Inferior parietal cortex (tissue), 1 donor: ENCODE measurements around the gene ZCRB1.
"Not testable (repeated sequence)": the region's sequence is repeated elsewhere in the genome, so short reads cannot be mapped to it uniquely, and the experiment has no call there.

ENCODE experiments used
- DNase-seq: peaks from one replicate; pipeline ENCODE4 v3.0.0-alpha.2; 2016; ENCODE audit errors: extremely low spot score

The ZCRB1 gene, protein sequence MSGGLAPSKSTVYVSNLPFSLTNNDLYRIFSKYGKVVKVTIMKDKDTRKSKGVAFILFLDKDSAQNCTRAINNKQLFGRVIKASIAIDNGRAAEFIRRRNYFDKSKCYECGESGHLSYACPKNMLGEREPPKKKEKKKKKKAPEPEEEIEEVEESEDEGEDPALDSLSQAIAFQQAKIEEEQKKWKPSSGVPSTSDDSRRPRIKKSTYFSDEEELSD

DNA sequence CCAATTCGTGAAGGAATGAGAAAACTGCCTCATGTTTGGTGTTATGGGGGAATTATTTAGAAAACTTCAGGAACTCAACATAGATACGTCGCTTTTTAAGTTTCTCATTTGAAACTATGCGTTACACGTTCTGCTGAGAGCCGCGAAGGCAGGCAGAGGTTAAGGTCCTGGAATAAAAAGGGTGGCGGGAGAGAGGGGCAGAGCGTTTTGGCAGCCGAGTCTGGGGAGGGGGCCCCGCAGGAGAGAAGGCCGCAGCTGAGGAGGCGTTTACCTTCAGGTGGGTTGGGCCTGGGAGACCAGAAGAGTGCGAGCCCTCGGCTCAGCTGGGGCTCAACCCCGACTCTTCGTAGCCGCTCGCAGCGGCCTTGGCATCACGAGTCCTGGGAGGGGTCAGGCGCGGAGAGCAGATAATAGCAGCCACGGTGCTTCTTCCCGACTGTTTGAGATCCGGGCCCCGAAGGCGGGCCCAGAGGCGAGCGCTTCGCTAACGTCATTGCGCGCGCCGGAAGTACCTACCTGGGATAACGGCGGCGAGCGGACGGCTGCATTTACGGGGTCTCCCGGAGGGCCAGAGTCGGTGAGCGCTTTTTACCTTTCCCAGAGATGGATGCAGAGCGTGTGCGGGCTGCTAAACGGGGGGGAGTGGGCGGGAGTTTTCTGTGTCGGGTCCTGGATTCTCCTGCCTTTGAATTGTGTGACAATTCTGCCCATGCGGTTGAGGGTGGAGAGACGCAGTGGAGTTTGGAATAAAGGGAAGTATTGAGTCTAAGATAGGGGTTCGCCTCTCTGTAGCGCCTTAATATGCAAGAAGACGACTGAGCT is at the start of gene ZCRB1, which contains the start of gene PPHLN1:
Gene ZCRB1, minus strand, starts transcription at position 442 of the 822 bp plus-strand sequence. CDS start 1,992 bp downstream, outside the sequence.
Gene PPHLN1, plus strand, starts transcription at position 515 of the 822 bp plus-strand sequence. CDS start 9,736 bp downstream, outside the sequence.
- peak; percentile 83 for DNase-seq

DNA sequence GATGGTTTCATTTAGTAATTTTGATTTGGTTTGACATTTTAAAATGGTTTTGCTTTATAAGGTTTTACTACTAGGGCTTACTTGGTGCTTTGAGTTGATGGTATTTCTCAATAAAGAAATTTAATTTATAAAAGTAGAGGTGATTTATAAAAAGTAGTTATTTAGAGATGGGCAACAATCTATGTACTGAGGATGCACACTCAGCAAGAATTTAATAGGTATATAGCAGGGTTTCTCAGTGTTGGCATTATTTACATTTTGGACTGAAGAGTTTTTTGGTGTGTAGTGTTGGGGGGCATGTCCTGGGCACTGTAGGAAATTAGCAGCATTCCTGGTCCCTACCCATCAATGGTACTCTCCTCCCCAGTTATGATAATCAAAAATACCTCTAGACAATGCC is 47.8 kb upstream of the ZCRB1 start:
- no peak for DNase-seq

DNA sequence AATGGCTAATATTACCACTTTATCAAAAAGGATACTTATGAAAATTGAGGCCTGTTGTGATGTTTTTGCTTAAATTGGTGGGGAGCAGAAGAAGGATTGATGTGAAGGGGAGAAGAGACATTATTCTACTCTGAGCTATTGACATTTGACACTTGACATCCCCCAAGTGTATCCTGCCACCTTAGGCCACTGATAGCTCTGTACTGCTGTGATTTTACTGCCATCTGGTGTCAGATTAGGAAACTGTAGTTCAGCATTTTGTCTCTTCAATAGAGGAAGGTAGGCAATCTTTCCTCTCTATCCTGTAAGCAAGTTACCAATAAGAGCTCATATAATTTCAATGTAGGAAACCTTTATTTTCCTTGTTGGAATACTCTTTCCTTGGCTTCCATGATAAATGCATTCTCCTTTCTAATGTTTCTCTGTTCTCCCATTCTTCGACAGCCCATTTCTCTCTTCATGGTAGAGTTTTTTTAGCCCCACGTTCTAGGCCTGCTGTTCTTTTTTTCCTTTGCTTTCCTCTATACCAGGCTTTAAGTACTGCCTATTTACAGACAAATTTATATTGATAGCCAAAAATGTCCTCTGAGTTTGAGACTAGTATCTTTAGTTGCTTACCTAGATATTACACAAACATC is 46.4 kb upstream of the ZCRB1 start:
- peak; percentile 79 for DNase-seq

DNA sequence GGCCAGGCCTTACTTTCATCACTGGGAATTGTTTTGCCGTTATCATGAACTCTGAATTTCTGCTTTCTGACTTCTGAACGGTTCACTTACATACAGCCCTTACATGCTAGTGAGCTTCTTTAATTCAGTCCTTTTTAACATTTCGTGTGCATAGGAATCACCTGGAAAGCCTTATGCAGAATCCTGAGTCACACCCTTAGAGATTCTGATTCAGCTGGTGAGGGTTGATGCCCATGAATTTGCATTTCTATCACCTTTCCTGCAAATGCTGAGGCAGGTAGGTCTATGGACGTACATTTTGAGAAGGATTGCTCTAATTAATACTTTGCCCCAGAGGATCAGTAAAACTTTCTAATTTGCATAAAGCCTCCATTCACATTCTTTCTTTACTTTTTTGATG is 44.1 kb upstream of the ZCRB1 start:
- DNase-seq = no peak

DNA sequence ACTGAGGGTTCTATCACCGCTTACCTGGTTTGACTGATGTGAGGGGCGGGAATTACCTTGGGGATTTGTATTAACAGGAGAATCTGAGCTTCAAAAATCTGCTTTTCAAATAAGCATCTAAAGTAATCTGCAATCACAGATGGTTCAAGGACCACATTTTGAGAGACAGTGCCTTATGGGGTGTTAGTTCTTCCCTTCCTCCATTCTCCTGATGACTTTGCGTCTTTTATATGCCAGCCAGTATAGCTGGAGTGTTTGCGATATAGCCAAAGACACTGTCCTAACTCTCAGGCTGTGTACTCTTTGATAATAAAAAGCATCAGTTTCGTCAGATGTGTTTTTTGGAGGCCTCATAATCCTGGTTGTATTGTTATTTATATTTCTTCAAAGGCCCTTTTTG is 39.6 kb upstream of the ZCRB1 start:
- no peak for DNase-seq

DNA sequence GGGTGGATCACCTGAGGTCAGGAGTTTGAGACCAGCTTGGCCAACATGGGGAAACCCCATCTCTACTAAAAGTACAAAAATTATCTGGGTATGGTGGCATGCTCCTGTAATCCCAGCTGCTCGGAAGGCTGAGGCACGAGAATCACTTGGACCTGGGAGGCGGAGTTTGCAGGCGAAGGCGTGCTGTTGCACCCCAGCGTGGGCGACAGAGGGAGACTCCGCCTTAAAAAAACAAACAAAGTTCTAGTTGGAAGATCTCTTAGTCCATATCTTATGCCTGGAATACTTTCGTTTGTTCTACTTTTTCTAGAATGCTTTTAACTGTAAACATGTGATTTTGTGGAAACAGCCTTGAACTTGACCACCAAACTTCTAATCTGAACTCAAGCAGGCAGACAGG is 38.8 kb upstream of the ZCRB1 start:
- DNase-seq = no peak

DNA sequence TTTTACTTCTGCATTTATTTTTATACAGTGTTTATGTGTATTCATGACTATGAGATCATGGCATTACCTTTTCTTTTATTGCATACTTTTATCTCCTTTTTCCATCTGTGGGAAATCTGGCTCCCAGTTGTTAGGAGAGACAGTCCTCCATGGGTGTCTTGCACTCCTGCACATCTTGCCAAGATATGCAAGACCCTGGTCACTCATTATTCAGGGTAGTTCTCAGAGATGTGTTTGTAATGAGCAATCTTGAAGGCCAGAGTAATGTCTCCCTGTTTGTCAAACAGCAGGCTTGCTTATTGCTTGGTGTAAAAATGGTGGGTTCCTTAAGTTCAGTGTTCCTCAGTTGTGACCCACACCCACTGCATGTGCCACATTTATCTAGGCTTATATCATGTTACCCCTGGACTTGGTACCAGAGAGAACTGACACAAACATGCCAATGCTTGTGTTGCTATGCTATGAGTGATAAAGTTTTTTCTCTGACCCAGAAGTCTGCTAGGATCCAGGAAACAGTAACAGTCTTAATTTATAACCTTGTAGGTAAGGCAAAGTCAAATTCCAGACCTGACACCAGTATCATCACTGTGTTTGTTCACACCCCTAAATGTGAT is 36.9 kb upstream of the ZCRB1 start:
- DNase-seq = no peak

DNA sequence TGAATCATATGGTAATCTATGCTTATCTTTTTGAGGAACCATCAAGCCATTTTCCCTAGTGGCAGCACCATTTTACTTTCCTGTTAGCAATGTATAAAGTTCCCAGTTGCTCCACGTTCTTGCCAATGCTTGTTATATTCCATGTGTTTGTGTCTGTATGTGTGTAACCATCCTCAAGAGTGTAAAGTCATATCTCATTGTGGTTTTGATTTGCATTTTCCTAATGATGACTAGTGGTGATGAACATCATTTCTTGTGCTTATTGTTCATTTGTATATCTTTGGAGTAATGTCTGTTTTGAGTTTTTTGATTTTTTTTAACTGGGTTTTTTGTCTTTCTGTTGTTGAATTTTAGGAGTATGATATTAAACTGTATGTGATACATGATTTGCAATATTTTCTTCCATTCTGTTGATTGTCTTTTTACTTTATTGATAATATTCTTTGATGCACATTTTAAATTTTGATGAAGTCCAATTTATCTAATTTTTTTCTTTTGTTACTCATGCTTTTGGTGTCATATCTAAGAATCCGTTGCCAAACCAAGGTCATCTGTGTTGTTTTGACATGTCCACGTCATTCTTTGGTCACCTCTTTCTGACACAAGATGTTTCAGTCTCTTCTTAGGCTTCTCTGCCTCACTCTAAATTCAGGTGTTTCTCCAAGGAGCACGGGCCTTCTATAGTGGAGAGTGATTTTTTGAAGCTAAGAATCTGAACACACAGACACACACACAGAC is 36.2 kb upstream of the ZCRB1 start:
- no peak for DNase-seq

DNA sequence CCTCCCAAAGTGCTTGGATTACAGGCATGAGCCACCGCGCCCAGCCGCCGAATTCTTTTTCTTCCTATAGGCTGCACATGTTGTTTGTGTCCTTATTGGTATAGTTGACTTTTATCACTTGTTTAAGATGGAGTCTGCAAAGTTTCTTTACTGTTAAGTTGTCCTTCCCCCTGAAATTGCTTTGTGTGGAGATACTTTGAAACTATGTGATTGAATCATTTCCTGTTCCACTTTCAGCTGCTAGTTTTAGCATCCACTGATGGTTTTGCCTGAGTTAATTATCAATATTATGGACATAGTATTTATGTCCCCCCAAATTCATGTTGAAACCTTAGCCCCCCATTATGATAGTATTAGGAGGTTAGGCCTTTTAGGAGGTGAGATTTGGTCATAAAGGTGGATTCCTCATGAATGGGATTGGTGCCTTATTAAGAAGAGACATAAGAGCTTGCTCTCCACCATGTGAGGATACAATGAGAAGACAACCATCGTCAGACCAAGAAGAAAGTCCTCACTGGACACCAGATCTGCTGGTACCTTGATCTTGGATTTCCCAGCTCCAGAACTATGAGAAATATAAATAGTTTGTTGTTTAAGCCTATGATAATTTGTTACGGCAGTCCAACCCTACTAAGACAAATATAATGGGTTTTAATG is 35.0 kb upstream of the ZCRB1 start:
- DNase-seq = no peak

DNA sequence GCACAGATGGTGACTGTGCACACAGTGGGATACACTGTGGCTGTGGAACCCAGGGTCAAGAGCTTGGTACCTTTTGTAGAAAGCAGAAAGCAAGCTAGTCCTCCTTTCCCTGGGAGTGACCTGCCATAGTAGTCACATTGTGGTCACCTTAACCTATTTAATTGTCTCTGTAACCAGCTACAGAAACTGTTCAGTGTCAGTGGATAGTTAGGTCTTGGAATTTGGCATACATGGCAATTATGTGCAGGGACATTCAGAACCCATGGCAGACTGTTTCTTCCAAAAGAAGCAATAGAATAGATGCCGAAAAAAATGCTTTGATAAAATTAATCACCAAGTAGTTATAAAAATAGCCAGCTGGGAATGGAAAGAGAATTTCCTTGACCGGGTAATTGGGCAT is 30.4 kb upstream of the ZCRB1 start:
- no peak for DNase-seq

DNA sequence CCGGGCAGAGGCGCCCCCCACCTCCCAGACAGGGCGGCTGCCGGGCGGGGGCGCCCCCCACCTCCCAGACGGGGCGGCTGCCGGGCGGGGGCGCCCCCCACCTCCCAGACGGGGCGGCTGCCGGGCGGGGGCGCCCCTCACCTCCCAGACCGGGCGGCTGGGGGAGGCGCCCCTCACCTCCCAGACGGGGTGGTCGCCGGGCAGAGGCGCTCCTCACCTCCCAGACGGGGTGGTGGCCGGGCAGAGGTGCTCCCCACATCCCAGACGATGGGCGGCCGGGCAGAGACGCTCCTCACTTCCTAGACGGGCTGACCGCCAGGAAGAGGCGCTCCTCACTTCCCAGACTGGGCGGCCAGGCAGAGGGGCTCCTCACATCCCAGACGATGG is 24.1 kb upstream of the ZCRB1 start:
- not testable (repeated sequence) for DNase-seq

DNA sequence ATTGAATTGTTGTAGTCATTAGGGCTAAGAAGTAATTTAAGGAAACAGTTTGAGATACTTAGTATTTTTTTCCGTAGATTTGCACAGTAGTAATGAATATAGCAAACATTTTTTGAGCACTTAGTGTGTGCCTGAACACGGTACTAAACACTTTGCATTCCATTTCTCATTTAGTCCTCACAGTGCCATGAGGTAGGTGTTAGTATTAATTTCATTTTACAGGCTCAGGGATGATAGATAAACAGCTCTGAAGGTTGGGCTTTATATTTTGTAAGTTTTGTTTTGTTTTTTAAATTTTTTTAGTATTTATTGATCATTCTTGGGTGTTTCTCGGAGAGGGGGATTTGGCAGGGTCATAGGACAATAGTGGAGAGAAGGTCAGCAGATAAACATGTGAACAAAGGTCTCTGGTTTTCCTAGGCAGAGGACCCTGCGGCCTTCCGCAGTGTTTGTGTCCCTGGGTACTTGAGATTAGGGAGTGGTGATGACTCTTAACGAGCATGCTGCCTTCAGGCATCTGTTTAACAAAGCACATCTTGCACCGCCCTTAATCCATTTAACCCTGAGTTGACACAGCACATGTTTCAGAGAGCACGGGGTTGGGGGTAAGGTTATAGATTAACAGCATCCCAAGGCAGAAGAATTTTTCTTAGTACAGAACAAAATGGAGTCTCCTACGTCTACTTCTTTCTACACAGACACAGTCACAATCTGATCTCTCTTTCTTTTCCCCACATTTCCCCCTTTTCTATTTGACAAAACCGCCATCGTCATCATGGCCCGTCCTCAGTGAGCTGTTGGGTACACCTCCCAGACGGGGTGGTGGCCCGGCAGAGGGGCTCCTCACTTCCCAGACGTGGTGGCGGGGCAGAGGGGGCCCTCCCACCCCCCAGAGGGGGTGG is 23.5 kb upstream of the ZCRB1 start:
- not testable (repeated sequence) for DNase-seq

DNA sequence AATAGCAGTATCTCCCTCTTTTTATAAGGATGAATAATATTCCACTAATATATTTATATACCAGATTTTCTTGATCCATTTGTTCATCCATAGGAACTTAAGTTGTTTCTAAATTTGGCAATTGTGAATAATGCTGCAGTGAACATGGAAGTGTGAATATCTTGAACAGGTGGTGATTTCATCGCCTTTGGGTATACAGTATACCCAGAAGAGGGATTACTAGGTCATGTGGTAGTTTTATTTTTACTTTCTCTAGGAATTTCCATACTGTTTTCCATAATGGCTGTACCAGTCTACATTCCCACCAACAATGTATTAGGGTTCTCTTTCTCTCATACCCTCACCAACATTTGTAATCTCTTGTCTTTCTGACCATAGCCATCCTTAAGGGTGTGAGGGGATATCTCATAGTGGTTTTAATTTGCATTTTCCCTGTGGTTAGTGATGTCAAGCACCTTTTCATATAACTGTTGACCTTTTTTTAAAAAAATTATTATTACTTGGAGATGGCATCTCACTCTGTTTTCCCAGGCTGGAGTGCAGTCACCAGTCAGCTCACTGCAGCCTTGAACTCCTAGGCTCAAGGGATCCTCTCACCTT is 20.6 kb upstream of the ZCRB1 start:
- DNase-seq = no peak

DNA sequence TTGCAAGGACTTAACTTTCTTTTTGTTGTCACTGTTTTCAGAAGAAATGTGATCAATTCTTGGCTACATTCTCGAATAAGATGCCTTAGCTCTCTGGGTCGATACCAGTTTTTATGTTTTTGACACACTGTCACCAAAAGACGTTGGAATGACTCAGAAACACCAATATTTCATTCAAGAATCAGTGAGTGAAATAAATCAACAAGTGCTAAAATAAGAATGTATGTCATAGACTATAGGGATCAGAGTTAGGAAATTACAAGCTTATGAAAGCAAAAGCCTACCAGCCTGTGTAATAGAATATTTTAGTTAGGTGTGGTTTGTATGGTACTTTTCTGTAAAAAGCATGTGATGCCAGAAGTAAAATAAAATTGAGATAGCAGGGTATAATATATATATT is 17.8 kb upstream of the ZCRB1 start:
- no peak for DNase-seq

DNA sequence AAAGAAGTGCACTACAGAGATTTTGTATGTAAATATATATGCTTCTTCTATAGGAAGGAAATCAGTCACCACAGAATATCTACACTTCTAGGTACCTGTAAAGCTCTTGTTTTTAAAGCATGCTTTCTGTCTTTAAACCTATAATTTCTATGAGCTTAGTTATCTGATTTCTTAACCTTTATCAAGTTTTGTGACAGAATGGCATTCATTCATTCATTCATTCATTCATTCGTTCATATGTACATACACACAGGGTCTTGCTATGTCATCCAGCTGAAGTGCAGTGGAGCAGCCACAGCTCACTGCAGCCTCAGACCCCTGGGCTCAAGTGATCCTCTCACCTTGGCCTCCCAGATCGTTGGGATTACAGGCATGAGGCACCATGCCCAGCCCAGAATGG is 16.1 kb upstream of the ZCRB1 start:
- no peak for DNase-seq

DNA sequence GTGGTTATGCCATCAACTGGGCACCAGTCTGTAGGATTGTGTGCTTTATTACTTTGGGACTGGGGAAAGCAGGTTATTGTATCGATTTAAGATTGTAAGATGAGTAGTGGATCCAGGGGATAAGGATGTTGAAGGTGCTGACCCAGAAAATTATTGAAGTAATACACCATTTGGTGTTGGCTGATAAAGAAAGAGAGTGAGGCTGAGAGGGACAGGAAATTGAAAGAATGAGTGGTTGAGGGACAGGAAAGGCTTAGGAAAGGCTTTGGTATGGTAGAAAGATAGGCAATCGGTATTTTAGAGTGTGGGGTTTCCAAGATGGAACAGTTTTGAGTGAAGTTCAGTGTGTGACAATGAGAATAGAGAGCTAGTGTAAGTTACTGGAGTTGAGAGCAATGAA is 12.4 kb upstream of the ZCRB1 start:
- no peak for DNase-seq

DNA sequence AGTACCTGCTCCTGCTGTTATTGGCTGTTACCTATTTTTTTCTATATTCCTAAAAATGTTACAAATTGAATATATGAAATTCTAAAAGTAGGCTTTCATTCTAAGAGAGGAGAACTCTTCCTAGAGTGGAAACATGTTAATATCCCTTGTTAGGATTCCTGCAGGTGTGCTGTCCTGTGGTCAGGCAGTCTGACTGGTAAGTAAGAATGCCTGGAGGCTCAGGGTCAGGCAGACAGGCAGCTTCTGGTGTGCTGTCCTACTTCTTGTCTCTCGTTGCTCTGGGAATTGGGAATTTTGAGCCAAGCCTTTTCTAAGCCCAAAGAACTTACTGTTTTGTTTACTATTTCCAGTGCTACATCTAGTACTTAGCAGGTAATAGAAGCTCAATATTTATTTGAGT is 10.4 kb upstream of the ZCRB1 start:
- DNase-seq = no peak

DNA sequence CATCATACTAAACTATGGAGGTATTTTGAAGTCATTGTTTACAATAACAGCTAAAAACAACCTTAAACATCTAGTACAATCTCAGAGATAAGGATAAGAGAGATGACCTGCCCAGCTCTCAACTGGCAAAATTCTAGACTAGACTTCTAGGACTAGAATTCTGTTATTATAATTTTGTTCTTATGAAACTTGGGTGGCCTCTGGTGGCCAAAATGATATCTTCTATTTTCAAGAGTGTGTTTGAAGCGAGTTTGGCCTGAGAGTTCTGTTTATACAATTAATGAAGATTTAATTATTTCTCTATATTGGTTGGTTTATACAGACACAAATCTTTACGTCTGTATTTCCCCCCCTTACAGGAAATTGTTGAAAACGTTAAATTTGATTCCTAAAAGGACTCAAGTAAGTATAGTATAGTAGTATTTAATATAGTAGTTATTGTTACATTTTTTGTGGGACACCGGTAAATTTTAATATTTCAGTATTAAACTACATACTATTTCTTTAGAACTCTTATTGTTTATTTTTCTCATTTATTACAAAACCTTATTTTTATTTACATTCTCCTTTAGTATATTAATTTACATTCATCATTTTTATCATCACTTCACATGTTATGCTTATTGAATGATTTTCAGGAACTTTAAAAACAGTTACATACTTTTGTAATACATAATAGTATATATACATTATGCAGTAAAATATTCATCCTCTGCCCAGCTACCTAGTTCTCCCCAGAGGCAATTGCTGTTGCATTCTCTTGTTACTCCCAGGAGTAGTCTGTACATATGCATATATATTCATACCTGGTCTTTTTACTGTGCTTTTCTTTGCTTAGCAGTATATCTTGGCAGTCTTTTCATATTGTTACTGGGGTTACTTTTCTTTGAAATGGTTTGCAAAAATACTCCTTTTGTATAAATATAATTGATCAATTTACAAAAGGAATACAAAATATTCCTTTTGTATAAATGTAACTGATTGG is 6.7 kb upstream of the ZCRB1 start:
- DNase-seq = peak; percentile 78
